WTC11 (cell line): ENCODE data around the gene FREM1. TPM values are rescaled to one million over a fixed set of nuclear protein-coding genes. Genes with fewer than 3 reads are reported as not detected.

ENCODE experiments used
- ATAC-seq: fragments of 200-7000 bp; cut with Tn5 transposase; 2 replicates; pipeline ENCODE4 v1.10.0; 2021; ENCODE audit warnings: mild to moderate bottlenecking, moderate library complexity
- CTCF ChIA-PET: fragments of 300-600 bp; sonication (Branson Sonifier 250); formaldehyde crosslinking; loops from one replicate; lab custom pipeline; 2021; ENCODE audit warnings: antibody characterized with exemption; lab: Charles Lee
- POLR2A ChIA-PET: fragments of 350-600 bp; sonication (Branson Sonifier 250); formaldehyde crosslinking; loops from one replicate; lab custom pipeline; 2021; ENCODE audit warnings: antibody characterized with exemption; lab: Charles Lee
- DNase-seq: peaks from one replicate; pipeline ENCODE4 v3.0.0; 2021; ENCODE audit warnings: low spot score
- H3K27ac Mint-ChIP-seq: 2 replicates; pipeline ENCODE4 v1.8.0; 2021; ENCODE audit warnings: mixed read lengths
- H3K27me3 Mint-ChIP-seq: 2 replicates; pipeline ENCODE4 v1.8.0; 2021; ENCODE audit warnings: low read depth, mild to moderate bottlenecking, moderate library complexity, mixed read lengths
- H3K36me3 Mint-ChIP-seq: 2 replicates; pipeline ENCODE4 v1.8.0; 2021; ENCODE audit warnings: mixed read lengths
- H3K4me1 Mint-ChIP-seq: 2 replicates; pipeline ENCODE4 v1.8.0; 2022; ENCODE audit warnings: mixed read lengths
- H3K4me3 Mint-ChIP-seq: 2 replicates; pipeline ENCODE4 v1.8.0; 2021; ENCODE audit warnings: mild to moderate bottlenecking, moderate library complexity, mixed read lengths
- H3K9me3 Mint-ChIP-seq: 2 replicates; pipeline ENCODE4 v1.8.0; 2021; ENCODE audit warnings: mixed read lengths
- ARID4B ChIP-seq: sonication (generic); formaldehyde crosslinking; IDR thresholded peaks from 2 replicates; pipeline ENCODE4 v1.8.0; 2023; ENCODE audit warnings: missing genetic modification reagents, mild to moderate bottlenecking, borderline replicate concordance
- CBFB ChIP-seq: sonication (generic); formaldehyde crosslinking; IDR thresholded peaks from 2 replicates; pipeline ENCODE4 v1.8.1; 2022; ENCODE audit warnings: mild to moderate bottlenecking, low read depth, missing genetic modification reagents
- ERG ChIP-seq: fragments of 250-450 bp; sonication (Bioruptor Pico); IDR thresholded peaks from 2 replicates; pipeline ENCODE4 v1.8.0; 2021; ENCODE audit warnings: mild to moderate bottlenecking
- GABPB1 ChIP-seq: sonication (generic); formaldehyde crosslinking; IDR thresholded peaks from 2 replicates; pipeline ENCODE4 v1.8.1; 2023; ENCODE audit warnings: mild to moderate bottlenecking, missing genetic modification reagents
- IRF2 ChIP-seq: sonication (generic); formaldehyde crosslinking; IDR thresholded peaks from 2 replicates; pipeline ENCODE4 v1.8.0; 2022; ENCODE audit warnings: low read depth, missing genetic modification reagents, borderline replicate concordance
- KAT7 ChIP-seq: sonication (generic); formaldehyde crosslinking; IDR thresholded peaks from 2 replicates; pipeline ENCODE4 v1.8.1; 2023; ENCODE audit warnings: missing genetic modification reagents, mild to moderate bottlenecking, borderline replicate concordance
- MLX ChIP-seq: sonication (generic); formaldehyde crosslinking; IDR thresholded peaks from 2 replicates; pipeline ENCODE4 v1.8.1; 2023; ENCODE audit warnings: mild to moderate bottlenecking, missing genetic modification reagents, moderate library complexity
- NFATC4 ChIP-seq: fragments of 250-450 bp; sonication (Bioruptor Pico); IDR thresholded peaks from 2 replicates; pipeline ENCODE4 v1.9.0; 2021; ENCODE audit warnings: mild to moderate bottlenecking
- NR1H2 ChIP-seq: sonication (generic); formaldehyde crosslinking; IDR thresholded peaks from 2 replicates; pipeline ENCODE4 v1.9.0; 2021; ENCODE audit warnings: mild to moderate bottlenecking, moderate library complexity, missing genetic modification reagents
- NR3C1 ChIP-seq: sonication (generic); formaldehyde crosslinking; conservative IDR thresholded peaks from 2 replicates; pipeline ENCODE4 v1.8.1; 2023; ENCODE audit warnings: low read depth, mild to moderate bottlenecking, missing genetic modification reagents
- PRDM15 ChIP-seq: sonication (generic); formaldehyde crosslinking; IDR thresholded peaks from 2 replicates; pipeline ENCODE4 v1.8.0; 2022; ENCODE audit warnings: missing genetic modification reagents
- PRRX2 ChIP-seq: fragments of 250-450 bp; sonication (Bioruptor Pico); IDR thresholded peaks from 2 replicates; pipeline ENCODE4 v1.8.0; 2021; ENCODE audit warnings: mild to moderate bottlenecking
- SOX15 ChIP-seq: fragments of 250-450 bp; sonication (Bioruptor Pico); IDR thresholded peaks from 2 replicates; pipeline ENCODE4 v1.9.0; 2021; ENCODE audit warnings: mild to moderate bottlenecking
- TEAD1 ChIP-seq: sonication (generic); formaldehyde crosslinking; IDR thresholded peaks from 2 replicates; pipeline ENCODE4 v1.8.0; 2022; ENCODE audit warnings: mild to moderate bottlenecking, missing genetic modification reagents
- TP53 ChIP-seq: sonication (generic); formaldehyde crosslinking; IDR thresholded peaks from 2 replicates; pipeline ENCODE4 v1.8.1; 2023; ENCODE audit warnings: mild to moderate bottlenecking, missing genetic modification reagents
- ZBTB43 ChIP-seq: sonication (generic); formaldehyde crosslinking; IDR thresholded peaks from 2 replicates; pipeline ENCODE4 v1.8.1; 2023; ENCODE audit warnings: mild to moderate bottlenecking, missing genetic modification reagents
- ZNF121 ChIP-seq: sonication (generic); formaldehyde crosslinking; IDR thresholded peaks from 2 replicates; pipeline ENCODE4 v1.8.0; 2023; ENCODE audit warnings: missing genetic modification reagents
- ZNF232 ChIP-seq: sonication (generic); formaldehyde crosslinking; IDR thresholded peaks from 2 replicates; pipeline ENCODE4 v1.8.0; 2022; ENCODE audit warnings: mild to moderate bottlenecking, missing genetic modification reagents
- ZNF263 ChIP-seq: sonication (generic); formaldehyde crosslinking; IDR thresholded peaks from 2 replicates; pipeline ENCODE4 v1.8.1; 2022; ENCODE audit warnings: low read depth, mild to moderate bottlenecking, moderate library complexity, missing genetic modification reagents
- ZNF317 ChIP-seq: sonication (generic); formaldehyde crosslinking; IDR thresholded peaks from 2 replicates; pipeline ENCODE4 v1.8.1; 2023; ENCODE audit warnings: low read depth, mild to moderate bottlenecking, moderate library complexity, missing genetic modification reagents, borderline replicate concordance
- ZNF423 ChIP-seq: fragments of 250-450 bp; sonication (Bioruptor Pico); IDR thresholded peaks from 2 replicates; pipeline ENCODE4 v2.1.2; 2022; ENCODE audit warnings: mild to moderate bottlenecking, moderate library complexity
- ZSCAN18 ChIP-seq: fragments of 250-450 bp; sonication (Bioruptor Pico); IDR thresholded peaks from 2 replicates; pipeline ENCODE4 v2.1.2; 2022; ENCODE audit warnings: mild to moderate bottlenecking, moderate library complexity
- total RNA-seq: library from RNA; stranded (reverse); gene quantifications from 3 replicates; pipeline ENCODE4 v1.2.3, GENCODE V29; 2021

The FREM1 gene
- total RNA-seq, 1 experiment from 2014 or later, result 2.8 TPM

- H3K4me3 Mint-ChIP-seq, result no peak overlapping the region
- no peak overlapping the region for H3K27ac Mint-ChIP-seq
- peaks cover 4% of the 10 kb centered on the region for H3K9me3 Mint-ChIP-seq
- ChIA-PET POLR2A (interaction anchor here (0.5 kb wide), 1 partner anchor 19 kb away, joined by 3 read pairs; the partner anchor contains the start of gene CER1), CTCF (interaction anchor here (0.7 kb wide), 1 partner anchor 27 kb away, joined by 4 read pairs; no protein-coding TSS in a partner anchor)
- peaks cover 7% of the 10 kb centered on the region; the same call in 1 of the 2 replicates for H3K27me3 Mint-ChIP-seq
- ATAC-seq (no peak), DNase-seq (no peak)
- H3K36me3 Mint-ChIP-seq, result peaks cover 3% of the 10 kb centered on the region; the same call in 1 of the 2 replicates
- TF ChIP-seq ZNF232 (CRISPR knock-in tag), result no peak
- no peak for TF ChIP-seq ZSCAN18 (CRISPR knock-in tag)
- TF ChIP-seq IRF2 (CRISPR knock-in tag), result no peak
- TF ChIP-seq PRRX2 (CRISPR knock-in tag), result no peak
- no peak for TF ChIP-seq NR3C1 (CRISPR knock-in tag)
- no peak for TF ChIP-seq TP53 (CRISPR knock-in tag)
- no peak for TF ChIP-seq ZNF317
- TF ChIP-seq MLX (CRISPR knock-in tag), result no peak
- TF ChIP-seq GABPB1 (CRISPR knock-in tag), result no peak
- no peak for TF ChIP-seq ZBTB43
- no peak for TF ChIP-seq ARID4B (CRISPR knock-in tag)
- TF ChIP-seq CBFB, result no peak
- no peak for TF ChIP-seq NR1H2 (CRISPR knock-in tag)
- no peak for TF ChIP-seq KAT7 (CRISPR knock-in tag)
- TF ChIP-seq SOX15 (CRISPR knock-in tag), result no peak
- peaks cover 5% of the 10 kb centered on the region; the same call in 1 of the 2 replicates for H3K4me1 Mint-ChIP-seq
These were observed 168.9 kb downstream of the FREM1 start for GRCh38 chr9:14741369-14741768.

- H3K4me1 Mint-ChIP-seq, result no peaks in the 10 kb centered on the region
- H3K36me3 Mint-ChIP-seq, result no peaks in the 10 kb centered on the region
- peaks cover 66% of the 10 kb centered on the region for H3K27me3 Mint-ChIP-seq
- no peak for ATAC-seq
- no peak for TF ChIP-seq TEAD1
- no peak for TF ChIP-seq ZNF121
- TF ChIP-seq ZNF423 (CRISPR knock-in tag), result no peak
- no peak for TF ChIP-seq ZNF263 (CRISPR knock-in tag)
- TF ChIP-seq ERG (CRISPR knock-in tag), result no peak
- TF ChIP-seq NFATC4, result no peak
- no peak for TF ChIP-seq PRDM15 (CRISPR knock-in tag)
- H3K4me3 Mint-ChIP-seq, result no peak overlapping the region
- DNase-seq, result no peak
- H3K27ac Mint-ChIP-seq, result no peak overlapping the region
- ChIA-PET POLR2A (no interaction called here), CTCF (no interaction called here)
- no peaks in the 10 kb centered on the region for H3K9me3 Mint-ChIP-seq
These were observed 177.1 kb downstream of the FREM1 start for GRCh38 chr9:14733133-14733532.
